GM20000 (cell line): ENCODE data around the gene GBA2.

Experiments used
- DNase-seq: peaks from one replicate; pipeline ENCODE4 v3.0.0; 2012; ENCODE audit warnings: low spot score
- CTCF ChIP-seq: IDR thresholded peaks from 2 replicates; pipeline ENCODE4 v1.5.1; 2012; ENCODE audit warnings: mild to moderate bottlenecking, control low read depth; ENCODE audit errors: extremely low read depth, missing control alignments

GBA2 gene

GRCh38 chr9:35732185-35732799 is 16.7 kb downstream of the GBA2 start, which contains the start of the genes CREB3 and TLN1:
CREB3 (plus strand) TSS chr9:35732666; CDS start chr9:35732773, 107 bp downstream.
TLN1 (minus strand) TSS chr9:35732195; CDS start chr9:35725694, 6,501 bp downstream.
- peak; percentile 97 for DNase-seq
- peak; percentile 33 for TF ChIP-seq CTCF

- TF ChIP-seq CTCF: no peak
- no peak for DNase-seq
These were observed 17.4 kb downstream of the GBA2 start for GRCh38 chr9:35731415-35732184.

GRCh38 chr9:35730486-35730854 is 18.6 kb downstream of the GBA2 start:
- no peak for TF ChIP-seq CTCF
- DNase-seq: no peak

GRCh38 chr9:35729700-35730485 is 19.1 kb downstream of the GBA2 start:
- peak; percentile 48 for DNase-seq
- peak; percentile 16 for TF ChIP-seq CTCF

GRCh38 chr9:35729101-35729500 is 19.9 kb downstream of the GBA2 start:
- no peak for DNase-seq
- TF ChIP-seq CTCF: no peak

GRCh38 chr9:35728041-35728971 is 20.7 kb downstream of the GBA2 start:
- peak; percentile 75 for DNase-seq
- no peak for TF ChIP-seq CTCF
